HG03095 (cell line): Measurements from ENCODE around the gene BPIFB6.

Experiments
- ATAC-seq: cut with Tn5 transposase; IDR thresholded peaks from one replicate; pipeline ENCODE4 v1.9.1; 2021; ENCODE audit warnings: moderate library complexity; ENCODE audit not compliant: unreplicated experiment

The BPIFB6 gene

GRCh38 chr20:33000802-33001466 is 30.5 kb upstream of the BPIFB6 start:
- ATAC-seq, result no peak

- no peak for ATAC-seq
Measured at GRCh38 chr20:33002087-33002808, 29.2 kb upstream of the BPIFB6 start.

- no peak for ATAC-seq
Measured at GRCh38 chr20:33004141-33004751, 27.2 kb upstream of the BPIFB6 start, which contains the start of gene SUN5. Gene SUN5 (minus strand): TSS chr20:33004433. CDS start chr20:33004340, 93 bp downstream.

GRCh38 chr20:33005132-33005566 is 26.3 kb upstream of the BPIFB6 start:
- ATAC-seq, result no peak

- ATAC-seq, result no peak
Measured at GRCh38 chr20:33005908-33006775, 25.3 kb upstream of the BPIFB6 start.

GRCh38 chr20:33006776-33007375 is 24.6 kb upstream of the BPIFB6 start:
- no peak for ATAC-seq

GRCh38 chr20:33007376-33008335 is 23.8 kb upstream of the BPIFB6 start, which contains the start of gene BPIFB2:
Gene BPIFB2 (plus strand): TSS chr20:33007704. CDS start chr20:33008575, 871 bp downstream.
- ATAC-seq, result no peak

- ATAC-seq, result no peak
Measured at GRCh38 chr20:33008336-33009213, 22.9 kb upstream of the BPIFB6 start.

- no peak for ATAC-seq
Measured at GRCh38 chr20:33009214-33010132, 22.0 kb upstream of the BPIFB6 start.

GRCh38 chr20:33010133-33010504 is 21.3 kb upstream of the BPIFB6 start:
- ATAC-seq, result no peak

GRCh38 chr20:33010674-33011449 is 20.6 kb upstream of the BPIFB6 start:
- ATAC-seq, result no peak

- ATAC-seq, result no peak
Measured at GRCh38 chr20:33012327-33013189, 18.9 kb upstream of the BPIFB6 start.

GRCh38 chr20:33013701-33014326 is 17.6 kb upstream of the BPIFB6 start:
- ATAC-seq, result no peak

- ATAC-seq, result no peak
Measured at GRCh38 chr20:33014336-33015113, 16.9 kb upstream of the BPIFB6 start.
